Suprapubic skin (tissue), 4 donors: ENCODE data around the gene FXYD5. TPM values are rescaled to one million over a fixed set of nuclear protein-coding genes. Genes with fewer than 3 reads are reported as not detected.
A peak's percentile ranks its signal among the peaks of the same experiment; 100 is the strongest.

Experiments used
- DNase-seq, 2 donors: peaks; one replicate each; pipeline ENCODE4 v3.0.0-alpha.2; 2019; ENCODE audit warnings: low spot score in 2 of 2
- H3K27ac ChIP-seq: fragments of 200-600 bp; sonication (generic); one replicate; pipeline ENCODE4 v1.5.1; 2019
- H3K27me3 ChIP-seq: fragments of 200-600 bp; sonication (generic); one replicate; pipeline ENCODE4 v1.5.1; 2019
- H3K36me3 ChIP-seq: fragments of 200-600 bp; sonication (generic); one replicate; pipeline ENCODE4 v1.5.1; 2019
- H3K4me1 ChIP-seq: fragments of 200-600 bp; sonication (generic); one replicate; pipeline ENCODE4 v1.5.1; 2019
- H3K4me3 ChIP-seq: fragments of 200-600 bp; sonication (generic); one replicate; pipeline ENCODE4 v1.5.1; 2019; ENCODE audit warnings: mild to moderate bottlenecking
- H3K9me3 ChIP-seq: fragments of 200-600 bp; sonication (generic); one replicate; pipeline ENCODE4 v1.5.1; 2019
- EP300 ChIP-seq: sonication (generic); formaldehyde crosslinking; IDR thresholded peaks from one replicate; pipeline ENCODE4 v1.6.1; 2017; ENCODE audit warnings: antibody characterized with exemption
- POLR2A ChIP-seq, 2 donors: fragments of 450-650 bp; IDR thresholded peaks; one replicate each; pipeline ENCODE4 v1.6.1; 2017; ENCODE audit warnings: antibody characterized with exemption in 2 of 2, mild to moderate bottlenecking in 2 of 2, moderate library complexity in 2 of 2
- POLR2AphosphoS5 ChIP-seq, 3 donors: sonication (generic); formaldehyde crosslinking; IDR thresholded peaks; one replicate each; pipeline ENCODE4 v1.6.1; 2017; ENCODE audit warnings: antibody characterized with exemption in 3 of 3
- WGBS: methylation state at CpG from one replicate; pipeline ENCODE4 v1.1.5; 2018; 5-methylcytosine and 5-hydroxymethylcytosine counted together
- total RNA-seq, 4 donors: library from RNA; depleted of rRNA; stranded (reverse); fragments of >200 nt; gene quantifications; one replicate each; pipeline ENCODE4 v1.1.0, GENCODE V29; 2016
- TF ChIP-seq, protein P1 (sequence below), 2 donors: fragments of 200-600 bp in 1 of 2; fragments of 450-650 bp in 1 of 2; sonication (generic) in 1 of 2; IDR thresholded peaks; one replicate each; pipeline ENCODE4 v1.5.1; 2016 to 2019; ENCODE audit warnings: antibody characterized with exemption in 2 of 2, mild to moderate bottlenecking in 1 of 2, moderate library complexity in 1 of 2

The FXYD5 gene
- total RNA-seq, 4 donors from 2014 or later, result 29.8 to 64.8 (median 37.7) TPM

DNA sequence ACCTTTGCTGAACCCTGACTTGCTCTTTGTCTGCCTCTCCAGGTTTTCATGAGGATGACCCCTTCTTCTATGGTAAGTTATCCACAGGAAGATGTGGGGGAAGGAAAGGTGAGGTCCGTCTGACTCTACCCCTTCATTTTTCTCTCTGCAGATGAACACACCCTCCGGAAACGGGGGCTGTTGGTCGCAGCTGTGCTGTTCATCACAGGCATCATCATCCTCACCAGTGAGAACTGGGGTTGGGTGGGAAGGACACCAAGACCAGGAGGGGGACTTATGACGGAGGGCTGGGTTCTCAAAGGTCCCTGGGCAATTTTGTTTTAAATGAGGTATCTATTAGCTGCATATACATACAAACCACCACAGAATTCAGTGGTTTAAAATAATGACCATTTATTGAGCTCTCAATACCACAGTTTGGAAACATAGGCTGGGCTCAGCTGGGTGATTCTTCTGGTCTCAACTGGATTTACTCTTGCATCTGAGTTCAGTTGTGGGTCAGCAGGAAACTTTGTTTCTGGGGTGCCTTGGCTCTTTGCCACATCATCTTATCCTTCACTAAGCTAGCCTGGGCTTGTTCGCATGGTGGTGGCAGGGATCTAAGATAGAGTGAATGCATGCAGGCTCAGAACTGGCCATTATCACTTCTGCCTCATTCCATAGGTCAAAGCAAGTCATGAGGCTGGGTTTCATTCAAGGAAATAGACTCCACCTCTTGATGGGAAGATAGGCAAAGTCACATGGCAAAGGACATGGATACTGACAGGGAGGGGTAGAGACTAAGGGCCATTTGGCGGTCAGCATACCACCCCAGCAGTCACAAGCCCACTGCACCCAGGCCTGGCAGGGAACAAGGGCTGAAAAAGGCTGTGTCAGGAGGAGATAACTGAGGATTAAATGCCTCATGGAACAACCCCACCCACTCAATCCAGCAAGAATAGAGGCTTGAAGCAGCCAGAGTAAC, 11.8 kb downstream of the FXYD5 start:
- Histone ChIP-seq H3K36me3 (peaks cover 68% of the 10 kb centered on the region), H3K27ac (peak overlapping the region; percentile 51), H3K4me1 (peaks cover 24% of the 10 kb centered on the region), H3K4me3 (no peak overlapping the region), H3K9me3 (peaks cover 4% of the 10 kb centered on the region), H3K27me3 (no peaks in the 10 kb centered on the region)
- TF ChIP-seq EP300, result no peak
- TF ChIP-seq, protein P1, sequence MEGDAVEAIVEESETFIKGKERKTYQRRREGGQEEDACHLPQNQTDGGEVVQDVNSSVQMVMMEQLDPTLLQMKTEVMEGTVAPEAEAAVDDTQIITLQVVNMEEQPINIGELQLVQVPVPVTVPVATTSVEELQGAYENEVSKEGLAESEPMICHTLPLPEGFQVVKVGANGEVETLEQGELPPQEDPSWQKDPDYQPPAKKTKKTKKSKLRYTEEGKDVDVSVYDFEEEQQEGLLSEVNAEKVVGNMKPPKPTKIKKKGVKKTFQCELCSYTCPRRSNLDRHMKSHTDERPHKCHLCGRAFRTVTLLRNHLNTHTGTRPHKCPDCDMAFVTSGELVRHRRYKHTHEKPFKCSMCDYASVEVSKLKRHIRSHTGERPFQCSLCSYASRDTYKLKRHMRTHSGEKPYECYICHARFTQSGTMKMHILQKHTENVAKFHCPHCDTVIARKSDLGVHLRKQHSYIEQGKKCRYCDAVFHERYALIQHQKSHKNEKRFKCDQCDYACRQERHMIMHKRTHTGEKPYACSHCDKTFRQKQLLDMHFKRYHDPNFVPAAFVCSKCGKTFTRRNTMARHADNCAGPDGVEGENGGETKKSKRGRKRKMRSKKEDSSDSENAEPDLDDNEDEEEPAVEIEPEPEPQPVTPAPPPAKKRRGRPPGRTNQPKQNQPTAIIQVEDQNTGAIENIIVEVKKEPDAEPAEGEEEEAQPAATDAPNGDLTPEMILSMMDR (IDR thresholded peaks at IDR 0.05), result no peak
- no peak for TF ChIP-seq POLR2AphosphoS5 (IDR thresholded peaks at IDR 0.05)
- TF ChIP-seq POLR2A (IDR thresholded peaks at IDR 0.05), result no peak
- 93% methylated on average over 7 of the region's 7 CpGs for WGBS
- peak; percentile 18 to 44 for DNase-seq

- Histone ChIP-seq H3K9me3 (peaks cover 4% of the 10 kb centered on the region), H3K4me3 (no peak overlapping the region), H3K4me1 (peaks cover 24% of the 10 kb centered on the region), H3K27me3 (no peaks in the 10 kb centered on the region), H3K27ac (peak overlapping the region; percentile 51), H3K36me3 (peaks cover 57% of the 10 kb centered on the region)
- peak in 1 of 2 donors; percentile 47 for DNase-seq
- 43% methylated on average over 5 of the region's 5 CpGs for WGBS
- TF ChIP-seq POLR2A (IDR thresholded peaks at IDR 0.05), result no peak
- TF ChIP-seq, protein P1 (IDR thresholded peaks at IDR 0.05), result no peak
- no peak for TF ChIP-seq EP300
- TF ChIP-seq POLR2AphosphoS5 (IDR thresholded peaks at IDR 0.05), result no peak
Observed at GRCh38 chr19:35167251-35168119, 12.9 kb downstream of the FXYD5 start.

- Histone ChIP-seq H3K27me3 (no peaks in the 10 kb centered on the region), H3K27ac (no peak overlapping the region), H3K9me3 (peaks cover 4% of the 10 kb centered on the region), H3K4me3 (no peak overlapping the region), H3K4me1 (peaks cover 24% of the 10 kb centered on the region), H3K36me3 (peaks cover 53% of the 10 kb centered on the region)
- DNase-seq, result no peak
- WGBS, result 56% methylated on average over 3 of the region's 3 CpGs
- no peak for TF ChIP-seq POLR2AphosphoS5 (IDR thresholded peaks at IDR 0.05)
- no peak for TF ChIP-seq POLR2A (IDR thresholded peaks at IDR 0.05)
- TF ChIP-seq, protein P1 (IDR thresholded peaks at IDR 0.05), result no peak
- no peak for TF ChIP-seq EP300
Observed at GRCh38 chr19:35168196-35168595, 13.7 kb downstream of the FXYD5 start.

GRCh38 chr19:35169221-35169995, 14.9 kb downstream of the FXYD5 start:
- WGBS, result 62% methylated on average over 6 of the region's 18 CpGs
- Histone ChIP-seq H3K9me3 (peaks cover 2% of the 10 kb centered on the region), H3K4me3 (no peak overlapping the region), H3K27me3 (no peaks in the 10 kb centered on the region), H3K36me3 (peaks cover 42% of the 10 kb centered on the region), H3K27ac (peak overlapping the region; percentile 4), H3K4me1 (peaks cover 24% of the 10 kb centered on the region)
- TF ChIP-seq EP300 (no peak), POLR2A (IDR thresholded peaks at IDR 0.05) (no peak), POLR2AphosphoS5 (IDR thresholded peaks at IDR 0.05) (no peak)
- TF ChIP-seq, protein P1 (IDR thresholded peaks at IDR 0.05), result no peak
- DNase-seq, result no peak
